HG02970 (cell line): ENCODE results near the gene GTF2A2.
"Not testable (repeated sequence)": the region's sequence is repeated elsewhere in the genome, so short reads cannot be mapped to it uniquely, and the experiment has no call there.

ENCODE experiments used
- ATAC-seq: cut with Tn5 transposase; IDR thresholded peaks from one replicate; pipeline ENCODE4 v1.9.1; 2021; ENCODE audit warnings: mild to moderate bottlenecking, moderate library complexity, moderate number of reproducible peaks; ENCODE audit not compliant: unreplicated experiment, low FRiP score

Gene GTF2A2, protein sequence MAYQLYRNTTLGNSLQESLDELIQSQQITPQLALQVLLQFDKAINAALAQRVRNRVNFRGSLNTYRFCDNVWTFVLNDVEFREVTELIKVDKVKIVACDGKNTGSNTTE

DNA sequence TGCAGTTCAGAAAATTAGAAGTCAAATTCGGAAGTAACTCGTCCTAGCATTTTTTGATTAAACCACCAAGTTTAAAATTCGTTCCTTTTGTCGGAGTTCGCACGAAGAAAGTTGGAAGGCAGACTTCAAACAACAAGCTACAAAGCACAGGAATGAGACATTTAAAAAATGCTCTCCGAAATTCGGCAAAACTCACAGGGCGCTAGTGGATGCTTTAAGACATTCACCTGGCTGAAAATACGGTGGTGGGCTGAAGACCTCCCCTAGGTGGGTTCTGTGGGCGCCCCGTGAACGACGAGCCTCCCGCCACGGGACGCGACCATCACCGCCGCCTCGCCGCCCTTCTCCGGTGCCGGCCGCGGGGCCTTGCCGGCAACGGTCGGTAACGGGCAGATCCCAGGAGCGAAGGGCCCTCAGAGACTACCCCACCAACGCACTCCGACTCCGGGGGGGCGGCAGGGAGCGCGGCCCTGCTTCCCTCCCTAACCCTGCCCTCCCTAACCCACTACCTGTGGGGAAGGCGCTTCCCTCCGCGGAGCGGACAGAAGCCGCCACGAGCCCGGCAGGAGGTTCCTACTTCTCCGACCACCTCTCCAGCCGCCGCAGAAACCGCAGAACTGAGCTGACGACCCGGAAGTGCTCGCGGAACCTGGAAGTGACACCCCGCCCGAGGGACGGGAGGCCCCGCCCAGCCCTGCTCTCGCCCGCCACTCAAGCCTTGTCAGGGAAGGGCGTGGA lies at the start of gene GTF2A2:
GTF2A2 (minus strand) TSS at position 619 of the 738 bp plus-strand sequence. CDS start 5,238 bp downstream, outside the sequence.
- ATAC-seq = peak; percentile 95

DNA sequence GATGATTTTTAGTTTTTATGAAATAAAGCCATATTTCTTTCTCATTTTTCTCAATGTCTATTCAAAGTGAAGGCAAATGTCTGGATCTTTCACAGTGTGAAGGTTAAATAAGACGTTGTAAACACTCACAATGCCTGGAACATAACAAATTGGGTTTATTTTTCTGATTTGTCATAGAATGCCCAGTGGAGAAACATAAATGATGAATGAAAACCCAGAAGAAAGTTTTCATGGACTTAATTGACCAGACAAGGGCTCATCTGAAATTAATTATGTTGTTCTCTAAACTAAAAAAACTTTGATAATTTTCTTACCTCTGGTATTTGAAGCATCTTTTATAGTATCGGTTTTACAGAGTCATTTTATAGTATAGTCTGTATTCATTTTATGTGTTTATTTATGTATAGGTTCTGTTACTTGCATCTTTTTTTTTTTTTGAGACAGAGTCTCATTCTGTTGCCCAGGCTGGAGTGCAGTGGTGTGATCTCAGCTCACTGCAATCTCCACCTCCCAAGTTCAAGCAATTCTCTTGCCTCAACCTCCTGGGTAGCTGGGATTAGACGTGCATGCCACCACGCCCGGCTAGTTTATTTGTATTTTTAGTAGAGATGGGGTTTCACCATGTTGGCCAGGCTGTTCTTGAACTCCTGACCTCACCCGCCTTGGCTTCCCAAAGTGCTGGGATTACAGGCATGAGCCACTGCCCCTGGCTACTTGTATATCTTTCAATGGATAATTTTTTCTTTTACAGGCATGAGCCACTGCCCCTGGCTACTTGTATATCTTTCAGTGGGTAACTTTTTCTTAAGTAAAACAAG lies 46.9 kb upstream of the GTF2A2 start:
- no peak for ATAC-seq

DNA sequence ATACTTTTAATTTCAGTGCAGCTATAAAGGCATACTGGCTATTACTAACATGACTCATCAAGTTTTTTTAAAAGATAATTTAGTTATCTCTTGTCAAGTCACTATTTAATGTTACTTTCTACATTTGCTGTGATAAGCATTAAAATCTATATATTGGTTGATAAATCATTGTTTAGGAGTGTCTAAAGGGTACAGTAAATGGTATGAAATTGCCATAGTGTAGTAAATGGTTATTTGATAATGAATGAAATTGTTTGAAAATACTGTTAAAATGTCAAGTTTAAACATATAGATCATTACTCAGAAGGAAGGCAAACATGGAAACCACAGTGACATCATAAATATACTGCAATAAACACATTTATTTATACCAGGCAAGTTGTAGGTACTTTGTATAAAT lies 45.0 kb upstream of the GTF2A2 start:
- ATAC-seq = no peak

DNA sequence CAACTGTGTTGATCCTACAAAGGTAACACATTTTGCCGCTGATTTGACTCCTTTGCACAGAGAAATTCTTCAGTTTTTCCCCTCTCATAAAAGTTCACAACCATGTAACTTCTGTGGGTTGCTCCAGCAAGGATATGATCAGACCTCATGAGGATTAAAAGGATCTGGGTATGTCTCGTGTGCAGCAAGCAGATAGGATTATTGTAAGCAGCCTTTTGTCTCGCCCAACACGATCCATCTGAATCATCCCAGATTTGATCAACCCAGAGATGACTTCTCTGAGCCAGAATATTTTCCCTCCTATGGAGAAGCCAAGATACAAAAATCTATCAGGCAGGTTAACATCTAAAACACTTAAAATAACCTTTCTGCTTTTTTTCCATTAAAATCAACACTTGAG lies 44.6 kb upstream of the GTF2A2 start:
- no peak for ATAC-seq

DNA sequence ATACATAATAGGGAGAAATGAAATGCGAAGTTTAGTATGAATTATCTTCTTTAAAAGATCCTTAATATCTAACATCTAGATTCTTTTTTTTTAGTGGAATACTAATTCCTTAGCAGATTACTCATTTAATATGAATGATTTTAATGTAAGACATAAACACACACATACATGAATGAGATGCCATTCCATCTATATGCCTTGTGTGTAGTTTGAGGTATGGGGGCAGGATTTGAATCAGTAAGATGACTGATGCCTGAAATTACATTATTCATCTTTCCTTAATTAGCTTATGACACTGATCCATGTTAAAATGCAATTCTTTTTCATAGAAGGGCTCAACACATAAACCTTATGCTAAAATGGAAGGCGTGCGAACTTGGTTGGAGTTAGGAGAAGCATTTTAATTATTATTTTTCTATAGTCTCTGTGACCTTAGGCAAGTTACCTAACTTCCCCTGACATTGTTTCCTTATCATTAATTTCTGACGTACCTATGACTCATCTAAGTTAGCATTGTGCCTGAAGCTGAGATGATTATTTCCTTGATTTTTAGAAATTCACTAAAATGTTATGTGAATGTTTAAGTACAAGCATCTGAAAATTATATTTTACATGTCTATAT lies 42.6 kb upstream of the GTF2A2 start:
- no peak for ATAC-seq

DNA sequence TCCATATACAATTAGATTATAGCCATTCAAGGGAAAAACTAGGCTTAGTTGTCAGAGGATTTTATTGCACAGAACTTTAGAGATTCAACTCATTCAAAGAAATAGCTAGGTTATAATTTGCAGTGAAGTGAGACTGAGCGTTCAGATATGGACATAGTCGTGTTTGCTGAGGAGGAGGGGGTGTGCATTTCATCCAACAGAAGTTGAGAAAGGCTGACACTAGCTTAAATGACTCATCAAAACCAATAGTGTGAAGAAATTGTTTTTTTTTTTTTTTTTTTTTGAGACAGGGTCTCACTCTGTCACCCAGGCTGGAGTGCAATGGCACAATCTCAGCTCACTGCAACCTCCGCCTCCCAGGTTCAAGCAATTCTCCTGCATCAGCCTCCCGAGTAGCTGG lies 40.8 kb upstream of the GTF2A2 start:
- ATAC-seq = not testable (repeated sequence)

DNA sequence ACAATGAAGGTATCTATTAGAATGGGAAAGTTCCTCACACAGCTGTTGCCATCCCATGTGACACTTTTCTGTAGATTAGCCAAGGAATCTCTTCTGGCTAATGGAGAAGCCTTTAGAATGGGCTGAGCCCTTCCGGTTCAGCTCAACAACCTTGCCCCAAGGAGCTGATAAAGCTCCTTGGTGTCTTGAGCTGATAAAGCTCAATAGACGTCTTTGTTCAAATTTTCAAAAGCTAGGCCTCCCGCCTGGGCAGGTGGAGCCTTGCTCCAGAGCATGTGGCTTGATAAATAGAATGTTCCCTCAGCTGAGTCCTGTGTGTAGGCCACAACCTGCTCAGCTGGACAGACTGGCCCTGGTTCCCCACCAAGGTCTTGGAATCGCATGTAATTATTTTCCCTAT lies 39.0 kb upstream of the GTF2A2 start:
- ATAC-seq = no peak

DNA sequence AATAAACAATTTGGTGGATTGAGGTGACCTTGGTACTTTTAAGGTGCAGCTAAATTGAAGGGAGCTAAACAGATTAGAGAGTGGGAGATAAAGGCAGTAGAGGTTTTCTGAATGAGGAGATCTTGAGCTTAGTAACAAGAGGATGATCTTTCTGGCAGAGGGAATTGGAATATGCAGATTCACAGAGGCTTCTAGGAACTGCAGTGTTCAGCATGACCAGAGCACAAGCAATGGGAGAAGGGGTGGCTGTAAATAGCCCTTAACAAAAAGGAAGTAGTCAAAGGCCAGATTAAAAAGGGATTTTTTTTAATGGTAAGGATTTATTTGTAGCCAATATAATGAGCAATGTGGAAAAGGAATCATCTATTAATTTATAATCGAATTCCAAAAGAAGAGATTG lies 37.5 kb upstream of the GTF2A2 start:
- no peak for ATAC-seq

DNA sequence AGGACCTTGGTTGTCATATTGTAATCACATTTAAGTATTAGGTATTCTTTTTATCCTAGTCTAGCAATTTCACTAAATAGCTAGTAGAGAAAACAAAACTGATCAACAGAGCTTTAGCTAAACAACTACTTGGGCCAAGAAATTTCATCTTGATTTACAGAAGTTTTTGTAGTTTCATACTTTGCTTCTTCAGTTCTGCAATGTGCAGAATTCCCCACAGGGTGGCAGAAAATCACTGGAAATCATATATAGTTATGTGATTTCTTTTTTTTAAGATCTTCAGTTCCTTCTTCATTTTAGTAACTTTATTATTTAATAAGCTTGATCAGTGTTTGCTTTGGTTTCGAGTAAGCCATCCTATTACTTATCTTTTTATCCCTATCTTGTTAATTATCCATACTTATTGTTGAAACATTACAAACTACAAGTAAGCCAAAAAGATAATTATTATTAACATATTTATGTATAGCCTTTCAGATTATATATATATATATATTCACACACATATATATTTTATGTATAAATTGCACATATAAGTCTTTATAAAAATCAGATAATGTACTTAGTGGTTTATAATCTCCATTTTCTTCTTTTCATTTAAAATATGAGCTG lies 34.0 kb upstream of the GTF2A2 start:
- ATAC-seq = no peak

DNA sequence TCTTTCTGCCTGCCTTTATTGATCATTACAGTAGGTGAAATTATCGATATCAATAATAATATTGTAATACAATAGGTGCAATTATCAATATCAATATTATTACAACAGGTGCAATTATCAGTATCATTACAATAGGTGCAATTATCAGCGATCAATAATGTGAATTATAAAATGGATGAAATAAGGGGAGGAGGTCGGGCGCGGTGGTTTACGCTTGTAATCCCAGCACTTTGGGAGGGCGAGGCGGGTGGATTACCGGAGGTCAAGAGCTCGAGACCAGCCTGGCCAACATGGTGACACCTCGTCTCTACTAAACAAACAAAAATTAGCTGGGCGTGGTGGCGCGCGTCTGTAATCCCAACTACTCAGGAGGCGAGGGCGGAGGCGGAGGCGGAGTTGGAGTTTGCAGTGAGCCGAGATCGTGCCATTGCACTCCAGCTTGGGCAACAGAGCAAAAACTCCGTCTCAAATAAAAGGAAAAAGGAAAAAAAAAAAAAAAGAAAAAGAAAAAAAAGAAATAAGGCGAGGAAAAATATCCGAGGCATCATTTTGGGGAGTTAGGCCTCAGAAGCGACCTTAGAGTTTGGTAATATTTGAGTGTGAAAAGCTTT lies 32.4 kb upstream of the GTF2A2 start:
- no peak for ATAC-seq

DNA sequence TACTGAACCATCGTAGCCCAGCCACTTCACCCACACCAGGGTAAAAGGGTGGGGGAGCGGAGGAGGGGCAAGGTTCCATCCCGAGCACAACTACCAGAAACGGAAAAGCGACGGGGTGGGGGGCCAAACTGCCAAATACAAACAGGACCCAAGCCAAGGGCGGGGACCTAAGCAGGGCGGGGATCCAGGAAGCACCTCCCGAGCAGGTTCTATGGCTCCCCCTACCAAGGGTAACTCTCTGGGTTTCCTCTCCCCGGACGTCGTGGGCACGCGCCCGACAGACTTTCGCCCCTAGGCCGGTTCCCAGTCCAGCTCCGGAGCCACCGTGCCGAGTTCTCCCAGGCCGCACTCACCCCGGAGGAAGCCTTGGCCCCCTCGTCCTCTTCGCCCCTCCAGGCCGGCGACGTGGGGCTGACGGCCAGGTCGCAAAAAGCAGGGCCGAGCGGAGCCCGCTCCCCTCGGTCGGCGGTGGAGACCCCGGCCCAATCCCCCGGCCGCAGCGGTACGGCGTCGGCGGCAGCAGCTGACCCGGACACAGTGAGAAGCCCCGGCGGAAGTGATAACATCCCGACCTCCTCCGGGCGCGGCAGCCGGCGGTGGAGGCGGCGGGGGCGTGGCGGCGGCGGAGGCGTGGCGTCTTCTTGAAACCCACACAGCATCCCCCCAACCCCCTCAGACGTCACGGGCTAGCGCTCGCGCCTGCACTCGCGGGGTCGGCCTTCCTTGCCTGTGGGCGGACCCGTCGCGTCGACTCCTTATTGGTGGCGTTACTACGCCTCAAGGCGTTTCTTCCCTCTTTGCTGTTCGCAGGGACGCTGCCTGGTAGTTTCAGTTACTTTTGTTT lies 31.7 kb upstream of the GTF2A2 start, which contains the start of gene BNIP2:
BNIP2 (minus strand) TSS at position 539 of the 844 bp plus-strand sequence. CDS start 6,863 bp downstream, outside the sequence.
- ATAC-seq = peak; percentile 83

DNA sequence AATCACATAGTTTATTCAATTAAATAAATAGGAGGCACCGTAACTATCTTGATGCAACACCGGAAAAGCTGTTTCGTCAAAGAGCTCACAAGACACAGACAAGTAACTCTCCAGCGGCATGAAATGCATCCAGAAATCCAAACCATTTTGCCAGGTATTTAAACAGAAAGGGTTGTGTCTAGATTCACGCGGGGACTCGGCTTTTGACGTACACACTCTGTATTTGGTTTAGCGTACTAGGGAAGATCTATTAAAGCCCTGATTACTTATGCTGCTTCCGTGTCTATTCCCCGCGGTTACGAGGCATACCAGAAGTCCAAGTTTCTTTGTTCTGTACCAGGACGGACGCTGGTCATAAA lies 31.1 kb upstream of the GTF2A2 start:
- no peak for ATAC-seq

DNA sequence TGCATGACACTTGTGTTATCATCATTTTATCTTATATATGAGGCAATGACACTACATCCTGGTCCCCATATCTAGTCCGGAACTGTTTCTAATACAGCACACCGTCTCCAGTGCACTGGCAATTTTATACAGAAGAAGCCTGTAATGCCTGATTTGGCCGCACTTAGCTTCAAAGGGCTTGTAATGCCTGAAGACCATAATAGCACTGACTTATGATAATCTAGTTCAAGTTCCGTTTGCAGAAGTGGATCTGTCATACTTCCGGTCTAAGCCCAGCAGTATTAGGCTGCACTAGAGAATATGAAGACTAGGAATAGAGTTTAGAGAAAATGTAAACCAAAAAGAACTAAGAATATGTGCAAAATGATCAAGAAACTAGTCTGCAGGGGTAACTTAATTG lies 30.5 kb upstream of the GTF2A2 start:
- no peak for ATAC-seq

DNA sequence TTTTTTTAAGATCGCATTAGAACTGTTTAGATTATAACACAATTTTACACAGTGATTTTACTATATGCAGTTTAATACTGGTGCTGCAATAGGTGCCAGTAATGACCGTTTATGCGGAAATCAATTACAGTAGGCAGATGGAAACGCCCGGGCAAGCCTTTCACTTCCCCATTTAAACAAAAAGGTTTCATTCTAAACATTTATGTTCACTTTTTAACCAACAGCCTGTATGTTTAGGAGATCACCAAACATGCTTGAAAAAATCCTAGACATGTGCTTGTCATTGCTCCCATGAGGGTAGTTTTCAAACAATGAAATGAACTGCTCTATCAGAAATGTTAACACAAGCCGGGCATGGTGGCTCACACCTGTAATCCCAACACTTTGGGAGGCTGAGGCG lies 29.1 kb upstream of the GTF2A2 start:
- ATAC-seq = no peak

DNA sequence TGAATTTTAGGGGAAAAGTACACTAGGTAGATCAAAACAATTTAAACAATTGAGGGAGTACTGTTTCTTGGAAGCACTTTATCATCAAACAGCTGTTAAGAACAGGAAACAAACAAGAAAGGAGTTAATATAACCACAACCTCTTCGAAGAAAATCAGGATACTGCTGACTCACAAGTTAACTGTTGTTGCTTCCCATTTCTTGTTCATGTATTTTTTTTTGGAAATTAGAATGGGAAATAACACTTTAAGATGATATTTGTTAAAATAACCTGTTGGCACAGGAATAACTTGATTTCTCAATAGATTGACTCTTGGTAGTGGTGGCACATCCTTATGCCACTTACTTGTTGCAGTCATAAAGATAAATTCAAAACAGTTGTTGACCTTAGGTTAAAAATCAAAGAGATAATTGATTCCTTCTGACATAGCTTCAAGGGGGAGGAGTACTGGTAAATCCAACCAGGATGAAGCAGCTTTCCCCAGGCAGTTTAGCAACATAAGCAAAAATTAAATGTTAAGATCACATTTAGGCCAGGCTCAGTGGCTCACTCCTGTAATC lies 28.5 kb upstream of the GTF2A2 start:
- ATAC-seq = no peak

DNA sequence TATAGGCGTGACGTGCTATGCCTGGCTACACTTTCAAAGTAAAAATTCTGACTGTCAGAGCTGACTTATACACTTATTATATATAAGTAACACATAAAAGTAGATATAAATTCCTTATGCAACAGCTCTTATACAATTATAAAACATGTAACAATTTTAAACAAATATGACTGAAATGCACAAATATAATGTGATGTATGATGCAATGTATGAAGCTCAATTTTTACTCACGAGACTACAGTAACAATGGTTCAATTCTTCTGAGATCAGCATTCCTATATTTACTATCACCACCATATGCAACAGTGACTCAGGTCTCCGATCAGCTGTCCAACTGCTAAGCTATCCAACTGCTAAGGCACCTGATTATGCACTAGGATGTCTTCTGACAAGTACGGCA lies 23.6 kb upstream of the GTF2A2 start:
- ATAC-seq = no peak

DNA sequence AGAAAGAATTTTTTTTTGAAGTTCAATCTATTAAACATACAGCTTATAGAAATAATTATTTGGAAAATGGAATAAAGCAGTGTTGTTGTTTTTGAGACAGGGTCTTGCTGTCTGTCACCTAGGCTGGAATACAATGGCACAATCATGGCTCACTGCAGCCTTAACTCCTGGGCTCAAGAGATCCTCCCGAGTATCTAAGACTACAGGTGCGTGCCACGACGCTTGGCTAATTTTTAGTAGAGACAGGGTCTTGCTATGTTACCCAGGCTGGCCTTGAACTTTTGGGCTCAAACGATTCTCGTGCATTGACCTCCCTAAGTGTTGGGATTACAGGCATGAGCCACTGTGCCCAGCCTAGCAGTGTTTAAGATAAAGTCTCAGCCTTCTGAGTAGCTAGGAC lies 23.0 kb upstream of the GTF2A2 start:
- ATAC-seq = no peak

DNA sequence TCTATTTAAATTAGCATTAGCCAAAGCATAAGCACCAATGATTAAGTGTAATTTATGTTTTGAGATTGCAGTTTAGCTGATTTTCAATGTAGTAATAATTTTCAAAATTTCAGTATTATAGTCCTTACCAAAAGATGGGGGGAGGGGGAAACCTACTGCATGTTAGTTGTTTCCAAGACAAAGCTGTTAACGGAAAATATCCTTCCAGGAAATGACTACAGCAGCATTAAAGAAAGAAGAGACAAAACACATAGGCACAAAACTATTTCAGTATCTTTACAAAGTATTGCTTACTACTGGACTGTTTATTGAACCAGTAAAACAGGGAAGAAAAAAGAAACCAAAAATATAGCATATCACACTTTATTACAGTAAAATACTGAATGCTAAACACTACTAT lies 21.3 kb upstream of the GTF2A2 start:
- ATAC-seq = no peak

DNA sequence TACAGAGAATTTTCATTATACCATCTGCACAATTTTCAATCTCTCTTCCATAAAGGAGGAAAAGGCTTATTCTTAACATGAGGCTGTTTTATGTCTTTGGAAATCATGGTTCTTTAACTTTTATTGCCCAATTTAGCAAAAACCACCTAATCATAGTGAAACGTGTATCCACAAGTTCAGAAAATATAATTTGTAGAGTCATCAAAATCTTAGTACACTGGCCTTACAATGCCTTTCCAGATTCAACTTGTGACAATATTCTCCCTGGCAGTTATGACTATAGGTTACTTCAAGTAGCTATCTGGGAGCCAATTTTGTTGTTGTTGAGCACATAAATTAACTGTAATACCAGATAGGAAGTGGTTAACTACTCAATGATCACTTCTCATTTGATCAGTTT lies 20.9 kb upstream of the GTF2A2 start:
- ATAC-seq = no peak
